ENCODE results near the gene CLEC4E.
A peak's percentile ranks its signal among the peaks of the same experiment; 100 is the strongest.
"Not testable (repeated sequence)": the region's sequence is repeated elsewhere in the genome, so short reads cannot be mapped to it uniquely, and the experiment has no call there.

The CLEC4E gene

GRCh38 chr12:8537820-8538219, 2.9 kb downstream of the CLEC4E start:
- DNase-seq (ENCODE audit: low spot score), result peak; percentile 47

- DNase-seq (ENCODE audit: low spot score), result no peak
These were observed 8.7 kb downstream of the CLEC4E start for GRCh38 chr12:8532045-8532444.

- DNase-seq (ENCODE audit: low spot score), result no peak
These were observed 13.2 kb downstream of the CLEC4E start for GRCh38 chr12:8527250-8528130.

- DNase-seq (ENCODE audit: low spot score), result no peak
These were observed 21.5 kb downstream of the CLEC4E start for GRCh38 chr12:8519171-8519570.

GRCh38 chr12:8517971-8518370, 22.7 kb downstream of the CLEC4E start:
- DNase-seq (ENCODE audit: low spot score), result no peak

GRCh38 chr12:8513256-8513655, 27.4 kb downstream of the CLEC4E start, which contains the start of gene CLEC4D:
CLEC4D (plus strand) TSS chr12:8513503; CDS start chr12:8513733, 230 bp downstream.
- DNase-seq (ENCODE audit: low spot score), result no peak

GRCh38 chr12:8508910-8509841, 31.5 kb downstream of the CLEC4E start:
- DNase-seq (ENCODE audit: low spot score), result no peak

GRCh38 chr12:8508223-8508622, 32.5 kb downstream of the CLEC4E start:
- no peak for DNase-seq (ENCODE audit: low spot score)

GRCh38 chr12:8507596-8507995, 33.1 kb downstream of the CLEC4E start:
- DNase-seq (ENCODE audit: low spot score), result no peak

- DNase-seq (ENCODE audit: low spot score), result no peak
These were observed 36.4 kb downstream of the CLEC4E start for GRCh38 chr12:8504351-8504750.

- no peak for DNase-seq (ENCODE audit: low spot score)
These were observed 39.0 kb downstream of the CLEC4E start for GRCh38 chr12:8501720-8502119.

- DNase-seq (ENCODE audit: low spot score), result peak; percentile 17
These were observed 41.1 kb downstream of the CLEC4E start for GRCh38 chr12:8499616-8500015.

- not testable (repeated sequence) for DNase-seq (ENCODE audit: low spot score)
These were observed 44.6 kb downstream of the CLEC4E start for GRCh38 chr12:8496074-8496473.

GRCh38 chr12:8495671-8496070, 45.0 kb downstream of the CLEC4E start:
- not testable (repeated sequence) for DNase-seq (ENCODE audit: low spot score)

GRCh38 chr12:8493084-8493483, 47.6 kb downstream of the CLEC4E start:
- no peak for DNase-seq (ENCODE audit: low spot score)

- no peak for DNase-seq (ENCODE audit: low spot score)
These were observed 48.8 kb downstream of the CLEC4E start for GRCh38 chr12:8491646-8492530.

All from kidney tubule cell (primary cell).